ENCODE results near the gene CFAP77.

GRCh38 chr9:132506977-132507669 is 97.1 kb downstream of the CFAP77 start:
- TF ChIP-seq CTCF (IDR thresholded peaks at IDR 0.05) (no peak), POLR2A (IDR thresholded peaks at IDR 0.05) (no peak)
